ENCODE results near the gene RAPGEF5. TPM values are rescaled to one million over a fixed set of nuclear protein-coding genes. Genes with fewer than 3 reads are reported as not detected.

The RAPGEF5 gene
- total and polyA plus RNA-seq, 2 donors (not counting 3 experiments of a cell fraction or from before 2014, with no cell fraction given), result 10.0 to 43.2 TPM

- no peaks in the 10 kb centered on the region for H3K9me3 ChIP-seq (replicated peaks; ENCODE audit: control insufficient read depth, insufficient read depth, low read length)
- no peaks in the 10 kb centered on the region for H3K79me2 ChIP-seq (ENCODE audit: control insufficient read depth, insufficient read depth, low read length)
- CTCF ChIA-PET, result no interaction called here
- H3K9me1 ChIP-seq (replicated peaks; ENCODE audit: control insufficient read depth, extremely low read depth, insufficient read depth, low read length), result no peaks in the 10 kb centered on the region
- no peaks in the 10 kb centered on the region for H3K27me3 ChIP-seq (ENCODE audit: control insufficient read depth in 2 of 2, insufficient read depth in 2 of 2, low read length in 2 of 2)
- no peak overlapping the region for H2AFZ ChIP-seq (ENCODE audit: low read depth, low read length)
- POLR2A ChIA-PET, result no interaction called here
- dilution Hi-C loops (cut with MboI; ENCODE audit: extremely low pct_ligation_motif_present, low sequenced_read_pairs) (no loop called here), intact Hi-C loops (cut with micrococcal nuclease) (no loop called here)
- H3K36me3 ChIP-seq (ENCODE audit: control insufficient read depth in 2 of 2, extremely low read depth in 1 of 2, insufficient read depth in 2 of 2, low read length in 2 of 2), result no peaks in the 10 kb centered on the region
- no peak overlapping the region for H3K27ac ChIP-seq (ENCODE audit: insufficient read depth, low read depth, low read length)
- no peaks in the 10 kb centered on the region for H3K4me1 ChIP-seq (ENCODE audit: control insufficient read depth, extremely low read depth, insufficient read depth, low read length)
- no peak for FAIRE-seq
- no peak overlapping the region for H3K4me2 ChIP-seq (ENCODE audit: insufficient read depth, low read length)
- no peaks in the 10 kb centered on the region for H4K20me1 ChIP-seq (replicated peaks; ENCODE audit: control insufficient read depth, extremely low read depth, insufficient read depth, low read length)
- H3K4me3 ChIP-seq (replicated peaks in 1 of 3; ENCODE audit: insufficient read depth in 1 of 3, low read depth in 1 of 3, low read length in 3 of 3), result no peak overlapping the region
- TF ChIP-seq POLR2A (IDR thresholded peaks at IDR 0.05; ENCODE audit: low read depth, low read length) (no peak), EZH2 (IDR thresholded peaks at IDR 0.05; ENCODE audit: borderline replicate concordance, low read depth, low read length, severe bottlenecking) (no peak), FOS (IDR thresholded peaks at IDR 0.05; ENCODE audit: borderline replicate concordance, insufficient read depth, low read length) (no peak), JUN (IDR thresholded peaks at IDR 0.05; ENCODE audit: borderline replicate concordance, insufficient read depth, insufficient read length, low read depth) (no peak), GATA2 (IDR thresholded peaks at IDR 0.05; ENCODE audit: insufficient read depth, insufficient read length, low read depth, low read length) (no peak), POLR2AphosphoS5 (IDR thresholded peaks at IDR 0.05; ENCODE audit: insufficient read depth, low read depth, low read length) (no peak), MAX (IDR thresholded peaks at IDR 0.05; ENCODE audit: insufficient read depth, insufficient read length) (no peak), CTCF (IDR thresholded peaks at IDR 0.05; ENCODE audit: extremely low read depth in 1 of 2, insufficient read depth in 1 of 2, low read depth in 1 of 2, low read length in 2 of 2) (no peak), MYC (IDR thresholded peaks at IDR 0.05; ENCODE audit: low read depth, low read length) (no peak)
- DNase-seq (ENCODE audit: low read depth, low spot score), result no peak
- BruUV-seq (replicated peaks), result no TSS peak
- no peak overlapping the region for H3K9ac ChIP-seq (replicated peaks; ENCODE audit: extremely low read depth, insufficient read depth, low read length)
Measured at GRCh38 chr7:22286436-22286835, 70.5 kb downstream of the RAPGEF5 start.

Data from endothelial cell of umbilical vein (primary cell).